Neural crest cell (in vitro differentiated cells): Measurements from ENCODE around the gene PCDHAC1. TPM values are rescaled to one million over a fixed set of nuclear protein-coding genes. Genes with fewer than 3 reads are reported as not detected.

Experiments used
- DNase-seq: peaks from one replicate; pipeline ENCODE4 v3.0.0; 2021; ENCODE audit warnings: low read depth, mixed read lengths, low spot score
- H3K27ac Mint-ChIP-seq: one replicate; pipeline ENCODE4 v1.8.0; 2021; ENCODE audit warnings: mild to moderate bottlenecking, mixed read lengths; ENCODE audit not compliant: unreplicated experiment
- H3K27me3 Mint-ChIP-seq: 2 replicates; pipeline ENCODE4 v1.8.0; 2021; ENCODE audit warnings: low read depth, mild to moderate bottlenecking, mixed read lengths
- H3K36me3 Mint-ChIP-seq: 2 replicates; pipeline ENCODE4 v1.8.0; 2021; ENCODE audit warnings: low read depth, mild to moderate bottlenecking, mixed read lengths
- H3K4me1 Mint-ChIP-seq: 2 replicates; pipeline ENCODE4 v1.8.0; 2021; ENCODE audit warnings: mixed read lengths
- H3K4me3 Mint-ChIP-seq: one replicate; pipeline ENCODE4 v1.8.0; 2021; ENCODE audit warnings: mild to moderate bottlenecking, mixed read lengths
- H3K9me3 Mint-ChIP-seq: 2 replicates; pipeline ENCODE4 v1.8.0; 2021; ENCODE audit warnings: mixed read lengths
- CTCF ChIP-seq: fragments of 200-600 bp; sonication (generic); conservative IDR thresholded peaks from 2 replicates; pipeline ENCODE4 v1.5.0; 2021; ENCODE audit warnings: antibody characterized with exemption, mild to moderate bottlenecking
- total RNA-seq: library from RNA; stranded (reverse); gene quantifications from 2 replicates; pipeline ENCODE4 v1.2.1, GENCODE V29; 2021

PCDHAC1 gene
- total RNA-seq, 1 donor from 2014 or later, result 4.1 TPM

GRCh38 chr5:140962190-140962589 is 36.1 kb downstream of the PCDHAC1 start:
- H3K27me3 Mint-ChIP-seq, result peaks cover 11% of the 10 kb centered on the region
- no peaks in the 10 kb centered on the region for H3K36me3 Mint-ChIP-seq
- no peak overlapping the region for H3K4me3 Mint-ChIP-seq
- DNase-seq, result no peak
- peaks cover 16% of the 10 kb centered on the region for H3K4me1 Mint-ChIP-seq
- TF ChIP-seq CTCF, result no peak
- H3K9me3 Mint-ChIP-seq, result no peaks in the 10 kb centered on the region
- H3K27ac Mint-ChIP-seq, result no peak overlapping the region

- H3K27me3 Mint-ChIP-seq, result peaks cover 11% of the 10 kb centered on the region
- peaks cover 16% of the 10 kb centered on the region for H3K4me1 Mint-ChIP-seq
- no peak overlapping the region for H3K27ac Mint-ChIP-seq
- peak overlapping the region; percentile 91 for H3K4me3 Mint-ChIP-seq
- TF ChIP-seq CTCF, result no peak
- no peaks in the 10 kb centered on the region for H3K36me3 Mint-ChIP-seq
- no peak for DNase-seq
- H3K9me3 Mint-ChIP-seq, result no peaks in the 10 kb centered on the region
Measured at GRCh38 chr5:140964356-140964755, 38.3 kb downstream of the PCDHAC1 start.

GRCh38 chr5:140965905-140966292 is 39.8 kb downstream of the PCDHAC1 start:
- DNase-seq, result no peak
- peak overlapping the region; percentile 91 for H3K4me3 Mint-ChIP-seq
- H3K27me3 Mint-ChIP-seq, result peaks cover 11% of the 10 kb centered on the region
- peak overlapping the region; percentile 51 for H3K27ac Mint-ChIP-seq
- no peaks in the 10 kb centered on the region for H3K9me3 Mint-ChIP-seq
- H3K36me3 Mint-ChIP-seq, result no peaks in the 10 kb centered on the region
- no peak for TF ChIP-seq CTCF
- H3K4me1 Mint-ChIP-seq, result peaks cover 16% of the 10 kb centered on the region

- DNase-seq, result peak; percentile 55
- Mint-ChIP-seq H3K27me3 (peaks cover 11% of the 10 kb centered on the region), H3K4me1 (peaks cover 16% of the 10 kb centered on the region), H3K36me3 (no peaks in the 10 kb centered on the region), H3K9me3 (no peaks in the 10 kb centered on the region), H3K27ac (peak within 1 kb of the TSS; percentile 51), H3K4me3 (peak within 1 kb of the TSS; percentile 91)
- TF ChIP-seq CTCF, result no peak
Measured at GRCh38 chr5:140966293-140967225, 40.5 kb downstream of the PCDHAC1 start, which contains the start of gene PCDHAC2. TSS of gene PCDHAC2 (plus strand) at chr5:140966476. CDS start at chr5:140966767, 291 bp downstream.

- H3K27ac Mint-ChIP-seq, result no peak overlapping the region
- peaks cover 16% of the 10 kb centered on the region for H3K4me1 Mint-ChIP-seq
- TF ChIP-seq CTCF, result no peak
- H3K4me3 Mint-ChIP-seq, result peak overlapping the region; percentile 76
- no peaks in the 10 kb centered on the region for H3K9me3 Mint-ChIP-seq
- DNase-seq, result no peak
- no peaks in the 10 kb centered on the region for H3K36me3 Mint-ChIP-seq
- H3K27me3 Mint-ChIP-seq, result peaks cover 11% of the 10 kb centered on the region
Measured at GRCh38 chr5:140967226-140967893, 41.3 kb downstream of the PCDHAC1 start.
